ENCODE measurements around the gene FASTKD2. TPM values are rescaled to one million over a fixed set of nuclear protein-coding genes. Genes with fewer than 3 reads are reported as not detected.

Gene FASTKD2
- total RNA-seq, 1 donor from 2014 or later = 28.6 TPM

- no peaks in the 10 kb centered on the region for H3K36me3 Mint-ChIP-seq (ENCODE audit: insufficient read depth)
- H3K9me3 Mint-ChIP-seq (ENCODE audit: low read depth) = peaks cover 10% of the 10 kb centered on the region
- TF ChIP-seq CTCF (IDR thresholded peaks at IDR 0.05; ENCODE audit: unreplicated experiment) = no peak
- H3K27me3 Mint-ChIP-seq = no peaks in the 10 kb centered on the region
- no peak for DNase-seq (ENCODE audit: low spot score, unreplicated experiment)
- H3K27ac Mint-ChIP-seq = no peak overlapping the region
- peaks cover 9% of the 10 kb centered on the region for H3K4me1 Mint-ChIP-seq (ENCODE audit: low read depth)
- no peak overlapping the region for H3K4me3 Mint-ChIP-seq (ENCODE audit: low read depth)
Measured at GRCh38 chr2:206831442-206831995, 66.1 kb downstream of the FASTKD2 start.

GRCh38 chr2:206832873-206833272 is 67.5 kb downstream of the FASTKD2 start:
- Mint-ChIP-seq H3K27ac (no peak overlapping the region), H3K27me3 (no peaks in the 10 kb centered on the region), H3K36me3 (ENCODE audit: insufficient read depth) (no peaks in the 10 kb centered on the region)

GRCh38 chr2:206833291-206833690 is 67.9 kb downstream of the FASTKD2 start:
- TF ChIP-seq CTCF (IDR thresholded peaks at IDR 0.05; ENCODE audit: unreplicated experiment) = no peak
- Mint-ChIP-seq H3K27me3 (no peaks in the 10 kb centered on the region), H3K9me3 (ENCODE audit: low read depth) (peaks cover 10% of the 10 kb centered on the region), H3K27ac (no peak overlapping the region), H3K4me1 (ENCODE audit: low read depth) (peaks cover 3% of the 10 kb centered on the region), H3K36me3 (ENCODE audit: insufficient read depth) (no peaks in the 10 kb centered on the region), H3K4me3 (ENCODE audit: low read depth) (no peak overlapping the region)
- no peak for DNase-seq (ENCODE audit: low spot score, unreplicated experiment)

More at GRCh38 chr2:206832873-206833272, 67.5 kb downstream of the FASTKD2 start:
- no peak for DNase-seq (ENCODE audit: low spot score, unreplicated experiment)
- H3K4me3 Mint-ChIP-seq (ENCODE audit: low read depth) = no peak overlapping the region
- peaks cover 10% of the 10 kb centered on the region for H3K9me3 Mint-ChIP-seq (ENCODE audit: low read depth)
- no peak for TF ChIP-seq CTCF (IDR thresholded peaks at IDR 0.05; ENCODE audit: unreplicated experiment)
- peaks cover 7% of the 10 kb centered on the region for H3K4me1 Mint-ChIP-seq (ENCODE audit: low read depth)

- no peak overlapping the region for H3K27ac Mint-ChIP-seq
- no peaks in the 10 kb centered on the region for H3K27me3 Mint-ChIP-seq
- H3K4me1 Mint-ChIP-seq (ENCODE audit: low read depth) = peaks cover 1% of the 10 kb centered on the region
- no peak for TF ChIP-seq CTCF (IDR thresholded peaks at IDR 0.05; ENCODE audit: unreplicated experiment)
- no peaks in the 10 kb centered on the region for H3K36me3 Mint-ChIP-seq (ENCODE audit: insufficient read depth)
- no peak overlapping the region for H3K4me3 Mint-ChIP-seq (ENCODE audit: low read depth)
- peaks cover 10% of the 10 kb centered on the region for H3K9me3 Mint-ChIP-seq (ENCODE audit: low read depth)
- no peak for DNase-seq (ENCODE audit: low spot score, unreplicated experiment)
Measured at GRCh38 chr2:206836722-206837121, 71.3 kb downstream of the FASTKD2 start.

GRCh38 chr2:206837775-206838174 is 72.4 kb downstream of the FASTKD2 start:
- Mint-ChIP-seq H3K4me3 (ENCODE audit: low read depth) (no peak overlapping the region), H3K4me1 (ENCODE audit: low read depth) (peaks cover 1% of the 10 kb centered on the region), H3K9me3 (ENCODE audit: low read depth) (peaks cover 10% of the 10 kb centered on the region), H3K36me3 (ENCODE audit: insufficient read depth) (no peaks in the 10 kb centered on the region), H3K27ac (no peak overlapping the region), H3K27me3 (no peaks in the 10 kb centered on the region)
- no peak for TF ChIP-seq CTCF (IDR thresholded peaks at IDR 0.05; ENCODE audit: unreplicated experiment)
- no peak for DNase-seq (ENCODE audit: low spot score, unreplicated experiment)

All from progenitor cell of endocrine pancreas (in vitro differentiated cells).